ENCODE measurements around the gene ART4. TPM values are rescaled to one million over a fixed set of nuclear protein-coding genes. Genes with fewer than 3 reads are reported as not detected.

ART4 gene
- total and polyA plus RNA-seq, 12 donors: 0.72 to 3.9 (median 2.7) TPM

DNA sequence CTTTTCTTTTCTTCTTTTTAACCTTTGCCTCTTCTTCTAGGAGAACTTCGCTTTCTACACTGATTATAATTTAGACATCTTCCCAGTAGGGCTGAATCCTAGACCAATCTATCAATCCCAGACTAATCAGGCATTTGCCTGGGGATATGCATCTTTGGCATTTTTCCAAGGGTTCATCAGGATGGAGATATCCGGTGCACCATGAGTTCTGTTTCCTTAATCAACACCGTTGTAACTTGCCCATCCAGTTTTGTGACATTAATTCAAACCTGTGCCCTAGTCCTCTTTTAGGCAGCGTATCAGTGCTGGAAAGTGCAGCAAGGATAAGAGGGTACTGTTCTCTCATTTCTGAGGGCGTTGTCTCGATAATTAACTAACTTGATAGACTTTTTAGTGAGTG, 42.9 kb upstream of the ART4 start:
- H3K27ac ChIP-seq: peak overlapping the region; percentile 7 to 89 (median 76)
- DNase-seq: no peak
- intact Hi-C loops (cut with DNase I): loop anchor here in 4 of 10 donors (5.0 kb wide), 4 partner anchors 39 to 71 kb away; partner anchors contain the start of gene ART4 (in 1 of the 4)
- no peaks in the 10 kb centered on the region for H3K9me3 ChIP-seq
- 68 to 76% methylated on average over 6 of the region's 6 CpGs for WGBS, 2 donors
- H3K4me1 ChIP-seq: peaks cover 0 to 44% (median 26%) of the 10 kb centered on the region in 9 donors
- H3K27me3 ChIP-seq: no peaks in the 10 kb centered on the region
- TF ChIP-seq, protein P1, sequence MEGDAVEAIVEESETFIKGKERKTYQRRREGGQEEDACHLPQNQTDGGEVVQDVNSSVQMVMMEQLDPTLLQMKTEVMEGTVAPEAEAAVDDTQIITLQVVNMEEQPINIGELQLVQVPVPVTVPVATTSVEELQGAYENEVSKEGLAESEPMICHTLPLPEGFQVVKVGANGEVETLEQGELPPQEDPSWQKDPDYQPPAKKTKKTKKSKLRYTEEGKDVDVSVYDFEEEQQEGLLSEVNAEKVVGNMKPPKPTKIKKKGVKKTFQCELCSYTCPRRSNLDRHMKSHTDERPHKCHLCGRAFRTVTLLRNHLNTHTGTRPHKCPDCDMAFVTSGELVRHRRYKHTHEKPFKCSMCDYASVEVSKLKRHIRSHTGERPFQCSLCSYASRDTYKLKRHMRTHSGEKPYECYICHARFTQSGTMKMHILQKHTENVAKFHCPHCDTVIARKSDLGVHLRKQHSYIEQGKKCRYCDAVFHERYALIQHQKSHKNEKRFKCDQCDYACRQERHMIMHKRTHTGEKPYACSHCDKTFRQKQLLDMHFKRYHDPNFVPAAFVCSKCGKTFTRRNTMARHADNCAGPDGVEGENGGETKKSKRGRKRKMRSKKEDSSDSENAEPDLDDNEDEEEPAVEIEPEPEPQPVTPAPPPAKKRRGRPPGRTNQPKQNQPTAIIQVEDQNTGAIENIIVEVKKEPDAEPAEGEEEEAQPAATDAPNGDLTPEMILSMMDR (IDR thresholded peaks at IDR 0.05): no peak
- ATAC-seq: peak in 1 of 8 donors; percentile 11
- H3K4me3 ChIP-seq: peak overlapping the region in 7 of 10 donors; percentile 38 to 61 (median 49)
- H3K36me3 ChIP-seq: peaks cover 0 to 23% (median 0%) of the 10 kb centered on the region in 9 donors

- Histone ChIP-seq H3K27me3 (no peaks in the 10 kb centered on the region), H3K4me1 (peaks cover 0 to 44% (median 26%) of the 10 kb centered on the region in 9 donors), H3K9me3 (no peaks in the 10 kb centered on the region), H3K36me3 (peaks cover 0 to 28% (median 0%) of the 10 kb centered on the region in 9 donors), H3K27ac (peak within 1 kb of the TSS; percentile 41 to 89 (median 76)), H3K4me3 (peak within 1 kb of the TSS; percentile 2 to 61 (median 46))
- peak in 1 of 2 donors; percentile 71 for DNase-seq
- TF ChIP-seq, protein P1 (IDR thresholded peaks at IDR 0.05): no peak
- ATAC-seq: peak; percentile 73 to 93 (median 86)
- intact Hi-C loops (cut with DNase I): loop anchor here in 4 of 10 donors (2.0 to 5.0 kb wide), 6 partner anchors 38 to 75 kb away; partner anchors contain the start of genes ARHGDIB (in 2 of the 4) and ART4 (in 1 of the 4)
- 20 to 21% methylated on average over 6 of the region's 6 CpGs for WGBS, 2 donors
Observed at GRCh38 chr12:14885718-14886221, 42.4 kb upstream of the ART4 start, which contains the start of gene MGP. TSS of gene MGP (minus strand) at chr12:14885854. CDS start at chr12:14885791, 63 bp downstream.

DNA sequence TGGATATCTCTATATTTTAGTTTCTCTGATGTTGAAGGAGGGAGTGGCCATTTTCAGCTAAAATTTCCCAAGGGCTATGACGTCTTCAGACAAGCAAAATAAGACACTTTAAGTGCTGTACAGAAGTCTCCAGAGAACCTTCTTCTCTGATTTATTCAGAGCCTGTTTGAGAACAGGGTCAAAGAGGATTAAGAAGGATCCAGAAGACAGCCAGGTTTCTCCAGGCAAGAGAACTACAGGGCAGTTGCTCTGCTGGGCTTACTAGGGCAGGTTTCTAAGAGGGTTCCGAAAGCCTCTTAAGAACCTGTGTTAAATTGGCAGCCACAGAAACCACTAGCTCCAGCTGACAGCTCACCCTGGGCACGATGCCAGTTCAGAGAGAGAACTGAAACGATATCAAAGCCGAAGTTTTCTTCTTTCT, 41.1 kb upstream of the ART4 start:
- Histone ChIP-seq H3K9me3 (no peaks in the 10 kb centered on the region), H3K4me3 (peak overlapping the region; percentile 2 to 61 (median 46)), H3K36me3 (peaks cover 0 to 37% (median 0%) of the 10 kb centered on the region in 9 donors), H3K27me3 (no peaks in the 10 kb centered on the region), H3K4me1 (peaks cover 0 to 43% (median 26%) of the 10 kb centered on the region in 9 donors), H3K27ac (peak overlapping the region; percentile 41 to 89 (median 76))
- TF ChIP-seq, protein P1 (IDR thresholded peaks at IDR 0.05): no peak
- ATAC-seq (peak; percentile 63 to 81 (median 75)), DNase-seq (peak; percentile 73 to 89)
- intact Hi-C loops (cut with DNase I): loop anchor here in 2 of 10 donors (2.0 kb wide), 2 partner anchors 38 to 76 kb away; partner anchors contain the start of gene ARHGDIB (in 2 of the 2)
- WGBS, 2 donors: 1% methylated on average over 5 of the region's 5 CpGs

DNA sequence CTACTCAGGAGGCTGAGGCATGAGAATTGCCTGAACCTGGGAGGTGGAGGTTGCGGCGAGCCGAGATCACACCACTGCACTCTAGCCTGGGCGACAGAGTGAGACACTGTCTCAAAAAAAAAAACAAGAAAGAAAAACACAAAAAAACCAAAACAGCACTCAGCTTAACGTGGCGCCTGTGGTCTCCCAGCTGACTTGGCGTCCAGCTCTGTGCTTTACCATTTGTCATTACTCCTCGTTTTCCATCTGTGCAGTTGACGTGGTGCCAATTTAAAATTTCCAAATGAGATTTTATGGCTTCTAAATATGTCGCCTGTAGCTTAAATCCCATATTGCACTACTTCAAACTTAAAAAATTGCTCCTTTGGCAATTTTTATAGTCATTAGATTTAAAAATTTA, 40.4 kb upstream of the ART4 start:
- intact Hi-C loops (cut with DNase I): loop anchor here in 2 of 10 donors (2.0 kb wide), 2 partner anchors 37 to 77 kb away; partner anchors contain the start of gene ARHGDIB (in 2 of the 2)
- Histone ChIP-seq H3K4me1 (peaks cover 0 to 41% (median 26%) of the 10 kb centered on the region in 9 donors), H3K4me3 (peak overlapping the region in 9 of 10 donors; percentile 23 to 61 (median 49)), H3K27ac (peak overlapping the region in 9 of 10 donors; percentile 57 to 89 (median 79)), H3K9me3 (no peaks in the 10 kb centered on the region), H3K27me3 (no peaks in the 10 kb centered on the region), H3K36me3 (peaks cover 0 to 37% (median 0%) of the 10 kb centered on the region in 9 donors)
- ATAC-seq (peak in 2 of 8 donors; percentile 12 to 29), DNase-seq (peak in 1 of 2 donors; percentile 23)
- TF ChIP-seq, protein P1 (IDR thresholded peaks at IDR 0.05): no peak
- WGBS, 2 donors: 67 to 75% methylated on average over 10 of the region's 10 CpGs

All from heart right ventricle (tissue), 16 donors.